Measurements from ENCODE around the gene NME4. TPM values are rescaled to one million over a fixed set of nuclear protein-coding genes. Genes with fewer than 3 reads are reported as not detected.
"Not testable (repeated sequence)": the region's sequence is repeated elsewhere in the genome, so short reads cannot be mapped to it uniquely, and the experiment has no call there.

Gene NME4
- total RNA-seq, 2 experiments from 2014 or later: 15.6 to 17.3 TPM

DNA sequence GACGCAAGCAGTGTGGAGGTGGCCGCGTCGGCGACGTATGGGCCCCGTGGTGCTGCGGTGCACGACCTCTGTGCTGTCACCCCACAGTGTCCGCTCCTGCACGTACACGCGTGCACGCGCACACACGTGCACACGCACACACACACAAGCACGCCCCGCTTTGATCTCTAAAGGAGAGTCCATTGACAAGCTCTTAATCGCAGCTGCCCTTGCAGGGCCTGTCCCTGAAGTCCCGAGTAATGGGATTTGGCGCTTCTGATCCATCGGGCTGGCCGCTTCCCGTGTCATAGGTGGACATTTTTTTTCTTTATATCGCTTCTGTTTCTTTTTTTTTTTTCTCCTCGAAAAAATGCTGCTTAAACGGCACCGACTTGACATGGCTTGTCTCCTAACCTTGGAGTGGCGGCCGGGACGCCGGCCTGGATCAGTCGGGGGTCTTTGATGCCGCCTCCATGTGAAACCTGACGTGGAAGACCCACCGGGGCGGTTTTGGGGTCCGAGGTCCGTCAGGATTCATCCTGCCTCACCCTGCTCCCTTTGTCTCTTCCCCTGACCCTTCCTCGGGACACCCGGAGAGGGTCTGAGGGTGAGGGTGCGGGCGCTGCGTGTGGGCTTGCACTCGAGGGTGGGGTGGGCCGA lies 36.2 kb upstream of the NME4 start:
- peaks cover 1% of the 10 kb centered on the region for H3K36me3 Mint-ChIP-seq
- no peak for DNase-seq

DNA sequence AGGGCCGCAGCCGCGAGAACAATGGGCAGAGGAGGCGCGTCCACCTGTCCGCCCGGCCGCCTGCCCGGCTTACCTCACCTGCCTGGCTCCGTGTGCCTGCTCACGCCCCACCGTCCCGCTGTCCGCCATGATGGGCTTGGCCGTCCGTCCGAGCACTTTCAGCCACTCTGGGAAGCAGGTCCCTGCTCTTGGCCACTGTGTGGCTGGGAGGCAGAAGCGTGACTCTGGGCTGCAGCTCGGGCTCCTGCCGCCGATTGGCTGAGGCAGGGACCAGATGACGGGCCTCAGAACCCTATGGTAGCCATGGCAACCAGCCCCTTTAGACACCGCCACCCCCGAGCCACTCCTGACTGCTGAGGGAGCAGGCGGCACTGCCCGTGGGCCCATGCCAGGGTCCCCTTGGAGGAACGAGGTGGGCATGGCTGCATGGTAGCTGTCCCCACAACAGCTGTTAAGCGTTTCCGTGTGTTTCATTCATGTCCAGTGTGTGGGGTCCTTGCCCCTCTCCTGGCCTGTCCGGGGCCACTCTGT lies 35.6 kb upstream of the NME4 start:
- Mint-ChIP-seq H3K9me3 (no peaks in the 10 kb centered on the region), H3K36me3 (peaks cover 1% of the 10 kb centered on the region), H3K4me3 (no peak overlapping the region), H3K27me3 (peaks cover 5% of the 10 kb centered on the region), H3K27ac (no peak overlapping the region), H3K4me1 (peaks cover 7% of the 10 kb centered on the region)
- DNase-seq: no peak

More for the DNA sequence above, 36.2 kb upstream of the NME4 start:
- no peak overlapping the region for H3K27ac Mint-ChIP-seq
- peaks cover 7% of the 10 kb centered on the region for H3K4me1 Mint-ChIP-seq
- peaks cover 5% of the 10 kb centered on the region for H3K27me3 Mint-ChIP-seq
- no peaks in the 10 kb centered on the region for H3K9me3 Mint-ChIP-seq
- no peak overlapping the region for H3K4me3 Mint-ChIP-seq

DNA sequence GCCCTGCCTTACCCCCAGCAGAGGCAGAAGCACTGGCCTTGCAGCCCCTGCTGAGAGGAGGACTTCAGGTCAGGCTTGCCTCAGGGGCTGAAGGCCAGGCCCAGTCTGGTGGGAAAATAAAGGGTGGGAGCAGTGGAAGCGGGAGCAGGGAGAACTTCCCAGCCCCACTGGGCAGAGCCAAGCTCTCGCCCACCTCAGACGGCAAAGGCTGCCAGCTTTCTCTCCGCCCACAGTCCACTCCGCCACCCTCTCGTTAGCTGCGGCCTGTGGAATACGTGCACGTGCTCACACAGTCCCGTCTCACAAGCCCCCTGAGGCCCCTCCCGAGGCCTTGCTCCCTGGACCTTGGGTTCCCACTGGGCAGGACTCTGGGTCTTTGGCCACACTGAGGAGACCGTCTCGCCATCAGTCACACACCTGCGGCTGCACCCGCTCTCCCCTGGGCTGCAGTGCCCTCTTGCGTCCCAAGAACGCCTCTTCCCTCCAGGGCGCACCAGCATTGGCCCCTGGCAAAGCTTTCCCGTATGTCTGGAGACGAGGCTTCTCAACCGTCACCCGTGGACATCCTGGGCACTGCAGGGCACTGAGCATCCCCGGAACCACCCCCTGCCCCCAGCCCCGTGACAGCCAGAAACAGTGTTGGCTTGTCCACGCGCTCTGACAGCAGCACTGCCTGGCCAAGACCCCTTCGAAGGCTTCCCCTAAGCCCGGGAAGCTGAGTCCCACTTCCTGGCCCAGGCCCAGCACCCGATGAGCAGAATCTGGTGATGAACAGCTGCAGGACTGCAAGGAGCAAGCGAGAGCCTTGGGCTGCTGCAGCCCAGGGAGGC lies 34.9 kb upstream of the NME4 start:
- H3K27me3 Mint-ChIP-seq: peaks cover 5% of the 10 kb centered on the region
- H3K9me3 Mint-ChIP-seq: no peaks in the 10 kb centered on the region
- peak; percentile 68 for DNase-seq
- H3K4me1 Mint-ChIP-seq: peaks cover 5% of the 10 kb centered on the region
- peak overlapping the region; percentile 10 for H3K4me3 Mint-ChIP-seq
- peaks cover 1% of the 10 kb centered on the region for H3K36me3 Mint-ChIP-seq
- H3K27ac Mint-ChIP-seq: no peak overlapping the region

DNA sequence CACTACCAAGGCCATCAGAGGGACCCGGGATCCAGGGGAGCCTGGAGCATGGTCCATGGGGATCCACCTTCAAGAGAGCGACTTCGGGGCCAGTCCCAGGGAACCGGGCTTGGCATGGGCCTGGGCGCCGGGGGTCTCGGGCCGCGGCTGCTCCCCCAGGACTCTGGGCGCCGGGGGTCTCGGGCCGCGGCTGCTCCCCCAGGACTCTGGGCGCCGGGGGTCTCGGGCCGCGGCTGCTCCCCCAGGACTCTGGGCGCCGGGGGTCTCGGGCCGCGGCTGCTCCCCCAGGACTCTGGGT lies 34.3 kb upstream of the NME4 start:
- H3K9me3 Mint-ChIP-seq, H3K27ac Mint-ChIP-seq, DNase-seq, H3K36me3 Mint-ChIP-seq, H3K27me3 Mint-ChIP-seq, H3K4me1 Mint-ChIP-seq, H3K4me3 Mint-ChIP-seq: not testable (repeated sequence)

DNA sequence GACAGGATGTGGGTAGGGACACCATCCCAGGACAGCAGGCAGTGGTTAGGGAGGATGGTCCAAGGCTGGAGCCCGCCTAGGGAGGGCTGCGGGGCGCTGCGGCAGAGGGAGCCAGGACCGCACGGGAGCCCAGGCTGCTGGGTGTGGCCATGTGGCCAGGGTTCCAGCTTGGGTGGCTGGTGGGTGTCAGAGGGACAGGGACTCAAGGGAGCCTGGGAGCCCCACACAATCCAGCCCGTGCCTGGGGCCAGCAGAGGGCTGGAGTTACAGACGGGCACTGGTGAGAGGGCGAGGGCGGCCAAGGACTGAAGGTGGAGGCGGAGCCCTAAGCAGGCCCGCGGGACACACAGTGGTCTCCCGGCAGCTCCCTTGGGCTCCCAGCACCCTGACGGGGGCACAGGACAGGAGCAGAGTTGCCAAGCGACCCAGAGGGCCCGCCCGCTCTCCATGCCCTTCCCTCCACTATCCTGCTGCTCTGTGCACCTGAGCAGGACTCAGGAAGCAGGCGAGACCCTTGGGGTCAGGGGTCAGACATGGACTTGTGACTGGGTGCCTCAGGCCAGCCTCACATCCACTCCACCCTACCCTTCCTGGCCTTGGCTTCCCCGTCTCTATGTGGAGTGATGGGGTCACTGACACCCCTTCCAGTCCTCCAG lies 33.8 kb upstream of the NME4 start:
- no peak overlapping the region for H3K27ac Mint-ChIP-seq

DNA sequence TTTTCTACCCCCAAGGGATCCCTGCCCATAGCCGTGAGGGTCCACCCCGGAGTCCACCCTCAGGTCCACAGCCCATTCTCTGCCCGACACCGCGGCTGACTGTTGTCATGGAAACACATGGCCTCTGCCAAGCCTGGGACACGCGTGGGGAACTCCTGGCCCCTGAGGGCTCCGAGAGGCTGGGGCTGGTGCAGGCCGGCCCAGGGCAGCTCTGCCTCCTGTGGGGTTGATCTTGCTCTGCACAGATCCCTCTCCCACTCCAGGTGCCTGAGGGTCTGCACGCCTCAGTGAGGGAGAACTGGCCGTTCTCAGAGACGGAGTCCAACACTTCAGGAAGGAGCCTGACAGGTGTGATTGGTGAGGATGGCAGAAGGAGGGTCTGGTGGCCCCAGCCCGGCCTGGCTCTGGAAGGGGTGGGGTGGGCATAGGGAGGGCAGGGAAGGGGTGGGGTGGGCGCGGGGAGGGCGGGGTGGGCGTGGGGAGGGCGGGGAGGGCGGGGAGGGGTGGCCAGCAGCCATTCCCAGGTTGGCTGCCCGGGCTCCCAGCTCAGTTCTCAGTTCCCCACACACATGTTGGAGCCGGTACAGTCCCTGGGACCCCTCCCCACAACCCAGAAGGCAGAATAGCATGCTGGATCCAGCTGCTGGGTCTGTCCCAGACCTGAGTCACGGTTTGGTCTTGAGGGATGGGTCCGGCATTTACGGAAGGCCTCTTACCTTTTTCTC lies 33.1 kb upstream of the NME4 start:
- DNase-seq: no peak
- H3K36me3 Mint-ChIP-seq: peaks cover 1% of the 10 kb centered on the region
- H3K27me3 Mint-ChIP-seq: peaks cover 5% of the 10 kb centered on the region
- H3K4me3 Mint-ChIP-seq: no peak overlapping the region
- H3K27ac Mint-ChIP-seq: no peak overlapping the region
- peaks cover 5% of the 10 kb centered on the region for H3K4me1 Mint-ChIP-seq
- H3K9me3 Mint-ChIP-seq: no peaks in the 10 kb centered on the region

More for the DNA sequence above, 33.8 kb upstream of the NME4 start:
- H3K9me3 Mint-ChIP-seq: no peaks in the 10 kb centered on the region
- H3K27me3 Mint-ChIP-seq: peaks cover 5% of the 10 kb centered on the region
- DNase-seq: no peak
- peaks cover 5% of the 10 kb centered on the region for H3K4me1 Mint-ChIP-seq
- no peak overlapping the region for H3K4me3 Mint-ChIP-seq
- peaks cover 1% of the 10 kb centered on the region for H3K36me3 Mint-ChIP-seq

DNA sequence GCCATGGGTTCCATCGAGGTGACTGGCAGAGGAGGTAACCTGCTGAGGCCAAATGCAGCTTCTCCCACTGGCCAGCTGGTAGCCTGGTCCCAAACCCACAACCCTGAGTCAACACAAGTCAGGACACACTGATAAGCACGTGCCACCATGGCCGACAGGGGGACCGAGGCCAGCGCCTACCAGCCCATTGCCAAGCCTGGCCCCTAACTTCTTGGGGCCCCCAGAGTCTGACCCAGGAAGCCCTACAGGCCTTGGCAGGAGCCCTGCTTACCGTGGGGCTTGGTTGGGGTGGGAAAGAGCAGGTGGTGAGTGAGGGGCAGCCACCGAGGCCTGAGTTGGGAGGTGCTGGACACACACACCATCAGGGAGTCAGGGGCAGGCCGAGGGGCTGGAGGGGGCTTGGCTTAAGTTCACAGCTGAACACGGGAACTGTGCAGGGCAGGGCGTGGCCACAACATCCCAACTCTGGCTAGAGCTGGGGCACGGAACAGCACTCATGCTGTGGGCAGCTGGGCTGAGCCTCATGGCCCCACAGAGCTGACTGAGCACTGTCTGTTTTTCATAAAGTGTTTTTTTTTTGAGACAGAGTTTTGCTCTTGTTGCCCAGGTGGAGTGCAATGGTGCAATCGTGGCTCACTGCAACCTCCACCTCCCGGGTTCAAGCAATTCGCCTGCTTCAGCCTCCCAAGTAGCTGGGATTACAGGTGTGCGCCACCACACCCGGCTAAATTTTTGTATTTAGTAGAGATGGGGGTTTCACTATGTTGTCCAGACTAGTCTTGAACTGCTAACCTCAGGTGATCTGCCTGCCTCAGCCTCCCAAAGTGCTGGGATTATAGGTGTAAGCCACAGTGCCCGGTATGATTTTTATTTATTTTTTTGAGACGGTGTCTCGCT lies 32.2 kb upstream of the NME4 start:
- H3K9me3 Mint-ChIP-seq: no peaks in the 10 kb centered on the region
- no peak for DNase-seq
- no peak overlapping the region for H3K27ac Mint-ChIP-seq
- H3K4me1 Mint-ChIP-seq: peaks cover 8% of the 10 kb centered on the region
- H3K27me3 Mint-ChIP-seq: peaks cover 5% of the 10 kb centered on the region
- peaks cover 1% of the 10 kb centered on the region for H3K36me3 Mint-ChIP-seq
- no peak overlapping the region for H3K4me3 Mint-ChIP-seq

DNA sequence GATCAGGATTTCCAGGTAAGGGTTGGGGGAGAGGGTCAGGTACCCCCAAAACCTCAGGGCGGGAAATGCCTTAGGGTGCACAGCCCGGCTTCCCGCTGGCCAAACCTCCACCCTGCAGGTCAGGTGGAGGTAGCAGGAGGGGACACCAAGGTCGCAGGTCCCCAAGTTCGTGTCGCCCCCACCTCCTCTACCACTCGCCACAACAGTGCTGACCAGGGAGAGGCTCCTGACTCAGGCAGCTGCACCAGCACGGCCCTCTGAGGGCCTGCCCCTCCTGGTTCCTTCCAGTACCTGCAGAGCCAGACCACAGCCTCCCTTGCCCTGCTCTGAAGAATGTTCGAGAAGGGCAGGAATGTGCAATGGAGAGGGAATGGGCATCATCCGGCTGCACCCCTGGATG lies 30.5 kb upstream of the NME4 start:
- peaks cover 15% of the 10 kb centered on the region for H3K4me1 Mint-ChIP-seq
- no peak for DNase-seq
- H3K27ac Mint-ChIP-seq: no peak overlapping the region

DNA sequence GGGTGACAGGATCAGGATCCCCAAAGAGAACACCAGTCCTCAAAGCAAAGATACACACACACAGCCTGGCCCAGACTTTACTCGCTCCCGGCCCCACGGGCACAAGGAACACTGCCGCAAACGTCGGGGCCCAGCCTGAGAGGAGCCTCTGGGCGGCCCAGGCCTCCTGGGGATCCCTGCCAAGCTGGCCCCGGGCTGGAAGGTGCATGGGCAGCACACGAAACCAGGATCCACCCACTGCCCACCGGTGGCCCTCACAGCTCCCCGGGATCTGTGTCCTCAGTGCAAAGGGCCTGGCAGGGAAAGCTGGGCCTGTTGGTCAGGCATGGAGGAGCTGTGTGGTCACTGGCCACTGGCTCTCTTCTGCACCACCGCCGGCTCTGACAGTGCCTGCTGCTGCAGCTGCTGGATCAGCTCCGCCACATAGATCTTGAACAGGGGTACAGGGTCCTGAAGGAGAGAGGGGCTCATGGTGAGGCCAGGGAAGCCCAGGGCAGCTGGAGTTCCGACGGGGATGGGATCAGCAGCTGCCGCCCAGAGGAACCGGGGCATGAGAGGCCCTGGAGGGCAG lies 29.6 kb upstream of the NME4 start:
- H3K9me3 Mint-ChIP-seq: no peaks in the 10 kb centered on the region
- peaks cover 11% of the 10 kb centered on the region for H3K4me1 Mint-ChIP-seq
- no peak overlapping the region for H3K27ac Mint-ChIP-seq
- H3K4me3 Mint-ChIP-seq: no peak overlapping the region
- H3K36me3 Mint-ChIP-seq: peaks cover 3% of the 10 kb centered on the region
- peaks cover 5% of the 10 kb centered on the region for H3K27me3 Mint-ChIP-seq
- no peak for DNase-seq

More for the DNA sequence above, 30.5 kb upstream of the NME4 start:
- no peaks in the 10 kb centered on the region for H3K9me3 Mint-ChIP-seq
- no peak overlapping the region for H3K4me3 Mint-ChIP-seq
- H3K27me3 Mint-ChIP-seq: peaks cover 5% of the 10 kb centered on the region
- H3K36me3 Mint-ChIP-seq: peaks cover 3% of the 10 kb centered on the region

DNA sequence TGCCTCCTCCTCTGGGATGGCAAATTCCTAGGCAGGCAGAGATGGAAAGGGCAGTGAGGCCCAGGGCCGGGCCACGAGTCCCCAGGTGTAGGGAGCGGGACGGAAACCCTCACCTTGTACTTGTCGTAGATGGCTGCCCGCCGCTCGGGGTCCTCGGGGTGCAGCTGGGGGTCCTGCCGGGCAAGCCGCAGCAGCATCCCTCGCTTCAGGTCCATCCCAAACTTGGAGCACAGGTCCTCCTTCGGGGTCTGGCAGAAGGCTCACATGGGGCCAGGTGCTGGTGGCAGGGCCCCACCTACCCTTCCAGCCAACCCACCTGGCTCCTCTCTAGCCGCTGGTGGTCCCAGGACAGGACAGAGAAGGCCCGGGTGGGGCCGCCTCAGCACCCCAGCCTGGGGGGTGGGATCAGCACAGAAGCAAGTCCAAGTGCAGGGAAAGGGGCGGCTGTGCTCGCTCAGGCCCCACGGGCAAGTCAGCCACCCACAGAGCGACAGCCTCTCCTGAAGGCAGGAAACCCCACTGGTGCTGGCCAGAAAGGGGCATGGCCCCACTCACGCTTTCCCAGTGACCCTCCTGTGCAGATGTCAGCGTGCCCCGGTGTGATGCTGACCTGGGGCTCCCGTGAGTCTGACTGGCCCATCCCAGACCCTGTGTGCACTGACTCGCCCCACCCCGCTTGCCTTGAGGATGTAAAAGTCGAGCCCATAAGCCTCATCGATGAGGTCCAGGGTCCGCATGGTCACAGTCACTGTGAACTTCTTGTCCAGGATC lies 28.4 kb upstream of the NME4 start:
- no peak overlapping the region for H3K4me3 Mint-ChIP-seq
- H3K9me3 Mint-ChIP-seq: no peaks in the 10 kb centered on the region
- H3K4me1 Mint-ChIP-seq: peaks cover 10% of the 10 kb centered on the region
- no peak for DNase-seq
- H3K27me3 Mint-ChIP-seq: peaks cover 2% of the 10 kb centered on the region
- no peak overlapping the region for H3K27ac Mint-ChIP-seq
- H3K36me3 Mint-ChIP-seq: peaks cover 3% of the 10 kb centered on the region

DNA sequence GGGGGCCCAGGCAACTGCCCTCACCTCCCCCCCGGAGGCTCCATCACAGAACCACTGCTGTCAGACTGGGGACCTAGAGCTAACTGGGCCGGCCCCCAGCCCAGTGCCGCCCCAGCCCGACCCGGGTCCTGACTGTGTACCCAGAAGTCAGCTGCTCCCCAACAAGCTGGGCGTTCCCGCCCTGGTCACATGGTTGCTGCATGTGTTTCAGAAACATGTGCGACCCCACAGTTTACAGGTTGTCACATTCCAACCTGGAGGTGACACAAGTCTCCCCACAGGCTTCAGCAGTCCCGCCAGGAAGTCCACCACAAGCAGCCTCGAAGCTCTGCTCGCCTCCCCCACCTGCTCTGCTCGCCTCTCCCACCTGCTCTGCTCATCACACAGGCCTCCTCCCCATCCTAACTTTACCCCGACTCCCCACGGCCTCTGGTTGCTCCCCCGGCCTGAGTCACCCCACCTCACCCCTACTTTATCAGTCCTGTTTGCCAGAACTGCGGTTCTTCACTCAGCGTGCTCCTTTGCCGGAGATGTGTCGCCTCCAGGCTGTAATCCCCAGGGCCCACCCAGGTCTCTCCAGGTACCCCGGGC lies 27.6 kb upstream of the NME4 start:
- H3K4me1 Mint-ChIP-seq: peaks cover 10% of the 10 kb centered on the region
- DNase-seq: no peak
- H3K36me3 Mint-ChIP-seq: peaks cover 3% of the 10 kb centered on the region
- H3K27me3 Mint-ChIP-seq: no peaks in the 10 kb centered on the region
- H3K9me3 Mint-ChIP-seq: no peaks in the 10 kb centered on the region
- peak overlapping the region; percentile 68 for H3K4me3 Mint-ChIP-seq
- H3K27ac Mint-ChIP-seq: peak overlapping the region; percentile 25

DNA sequence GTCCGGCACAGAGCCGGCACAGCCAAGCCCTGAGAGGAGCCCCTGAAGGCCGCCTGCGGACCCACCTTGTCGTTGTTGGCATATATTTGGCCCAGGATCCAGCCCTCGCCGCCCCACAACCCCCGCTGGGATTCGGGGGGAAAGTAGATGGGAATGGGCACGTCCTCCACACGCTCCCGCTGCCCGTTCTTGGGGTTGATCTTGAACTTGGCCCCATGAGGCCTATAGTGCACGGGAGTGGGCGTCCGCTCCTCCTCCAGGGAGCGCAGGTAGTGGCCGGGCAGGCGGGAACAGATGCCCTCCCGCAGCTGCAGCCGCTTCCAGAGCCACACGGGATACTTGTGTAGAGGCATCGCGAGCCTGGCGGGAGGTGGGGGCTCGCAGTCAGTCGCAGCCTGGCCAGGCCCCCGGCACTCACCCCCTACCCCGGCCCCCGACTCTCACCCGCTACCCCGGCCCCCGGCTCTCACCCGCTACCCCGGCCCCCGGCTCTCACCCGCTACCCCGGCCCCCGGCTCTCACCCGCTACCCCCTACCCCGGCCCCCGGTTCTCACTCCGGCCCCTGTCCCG lies 27.0 kb upstream of the NME4 start:
- peaks cover 10% of the 10 kb centered on the region for H3K4me1 Mint-ChIP-seq
- H3K4me3 Mint-ChIP-seq: peak overlapping the region; percentile 68
- peak overlapping the region; percentile 25 for H3K27ac Mint-ChIP-seq
- no peaks in the 10 kb centered on the region for H3K9me3 Mint-ChIP-seq
- H3K27me3 Mint-ChIP-seq: no peaks in the 10 kb centered on the region
- peaks cover 3% of the 10 kb centered on the region for H3K36me3 Mint-ChIP-seq
- DNase-seq: no peak

DNA sequence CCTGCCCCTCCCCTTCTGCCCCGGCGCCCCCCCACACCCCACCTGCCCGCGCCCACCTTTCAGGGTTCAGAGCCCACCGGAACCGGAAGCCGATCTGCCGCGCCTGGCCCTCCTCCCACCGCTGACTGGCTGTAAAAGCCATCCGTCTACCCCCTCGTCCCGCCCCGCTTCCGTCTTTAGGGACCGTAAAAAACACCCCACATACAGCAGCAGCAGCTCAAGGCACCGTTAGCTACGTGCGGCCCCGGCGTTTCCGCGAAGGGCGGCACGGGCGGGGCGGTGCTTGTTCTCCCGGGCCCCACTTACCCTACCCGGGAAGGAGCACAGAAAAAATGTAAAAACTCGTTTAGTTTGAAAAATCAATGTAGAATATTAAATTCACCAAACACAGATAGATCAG lies 26.6 kb upstream of the NME4 start, which contains the start of gene MRPL28:
Gene MRPL28, minus strand, starts transcription at position 96 of the 400 bp plus-strand sequence. CDS start 320 bp downstream, outside the sequence.
- peaks cover 10% of the 10 kb centered on the region for H3K4me1 Mint-ChIP-seq
- H3K36me3 Mint-ChIP-seq: peaks cover 3% of the 10 kb centered on the region
- DNase-seq: peak; percentile 93
- H3K4me3 Mint-ChIP-seq: peak within 1 kb of the TSS; percentile 90
- H3K27ac Mint-ChIP-seq: peak within 1 kb of the TSS; percentile 89
- no peaks in the 10 kb centered on the region for H3K27me3 Mint-ChIP-seq
- H3K9me3 Mint-ChIP-seq: no peaks in the 10 kb centered on the region

All from activated naive CD8-positive, alpha-beta T cell treated with anti-CD3 and anti-CD28 coated beads for 36 hours (primary cell).